Astrocyte (in vitro differentiated cells and primary cell): ENCODE measurements around the gene HMSD. TPM values are rescaled to one million over a fixed set of nuclear protein-coding genes. Genes with fewer than 3 reads are reported as not detected.
A peak's percentile ranks its signal among the peaks of the same experiment; 100 is the strongest.

Experiments used
- DNase-seq: peaks from one replicate; pipeline ENCODE4 v3.0.0-alpha.2; 2010; ENCODE audit warnings: low read depth
- FAIRE-seq: peaks from 2 replicates; lab custom pipeline; 2011; peaks lifted over from hg19 to GRCh38; lab: Jason Lieb, UNC
- H2AFZ ChIP-seq: 2 replicates; pipeline ENCODE4 v1.6.0; 2012; ENCODE audit warnings: low read depth, low read length, inconsistent platforms
- H3K27ac ChIP-seq: 2 replicates; pipeline ENCODE4 v1.5.1; 2011; ENCODE audit warnings: low read depth, low read length, inconsistent platforms
- H3K27me3 ChIP-seq: 2 replicates; pipeline ENCODE4 v1.6.0; 2011; ENCODE audit warnings: low read length, inconsistent platforms; ENCODE audit not compliant: insufficient read depth
- H3K36me3 ChIP-seq: 2 replicates; pipeline ENCODE4 v1.5.1; 2011; ENCODE audit warnings: low read length, inconsistent platforms; ENCODE audit not compliant: insufficient read depth
- H3K4me1 ChIP-seq: 2 replicates; pipeline ENCODE4 v1.5.1; 2011; ENCODE audit warnings: low read length, inconsistent platforms; ENCODE audit not compliant: insufficient read depth
- H3K4me2 ChIP-seq: 2 replicates; pipeline ENCODE4 v1.6.0; 2012; ENCODE audit warnings: low read length, inconsistent platforms
- H3K4me3 ChIP-seq: 2 replicates; pipeline ENCODE4 v1.5.1; 2011; ENCODE audit warnings: low read depth, mild to moderate bottlenecking, low read length, inconsistent platforms; ENCODE audit not compliant: insufficient read depth
- H3K79me2 ChIP-seq: 2 replicates; pipeline ENCODE4 v1.6.0; 2012; ENCODE audit warnings: mild to moderate bottlenecking, low read length, inconsistent platforms; ENCODE audit not compliant: insufficient read depth
- H3K9ac ChIP-seq: 2 replicates; pipeline ENCODE4 v1.6.0; 2012; ENCODE audit warnings: mild to moderate bottlenecking, low read length, inconsistent platforms
- H3K9me3 ChIP-seq: 2 replicates; pipeline ENCODE4 v1.5.1; 2012; ENCODE audit warnings: low read depth, mild to moderate bottlenecking, low read length, inconsistent platforms; ENCODE audit not compliant: insufficient read depth
- H4K20me1 ChIP-seq: 2 replicates; pipeline ENCODE4 v1.6.0; 2012; ENCODE audit warnings: low read length, inconsistent platforms; ENCODE audit not compliant: insufficient read depth
- H3K27ac Mint-ChIP-seq: one replicate; pipeline ENCODE4 v1.8.0; 2021; ENCODE audit warnings: mild to moderate bottlenecking, mixed read lengths; ENCODE audit not compliant: unreplicated experiment
- H3K27me3 Mint-ChIP-seq: one replicate; pipeline ENCODE4 v1.8.0; 2021; ENCODE audit warnings: low read depth, mixed read lengths; ENCODE audit not compliant: unreplicated experiment
- H3K36me3 Mint-ChIP-seq: one replicate; pipeline ENCODE4 v1.8.0; 2021; ENCODE audit warnings: low read depth, mixed read lengths; ENCODE audit not compliant: unreplicated experiment
- H3K4me1 Mint-ChIP-seq: one replicate; pipeline ENCODE4 v1.8.0; 2021; ENCODE audit warnings: low read depth, mixed read lengths; ENCODE audit not compliant: unreplicated experiment
- H3K4me3 Mint-ChIP-seq: one replicate; pipeline ENCODE4 v1.8.0; 2021; ENCODE audit warnings: mild to moderate bottlenecking, moderate library complexity, mixed read lengths; ENCODE audit not compliant: unreplicated experiment
- H3K9me3 Mint-ChIP-seq: one replicate; pipeline ENCODE4 v1.8.0; 2021; ENCODE audit warnings: mild to moderate bottlenecking, mixed read lengths; ENCODE audit not compliant: unreplicated experiment
- CTCF ChIP-seq: IDR thresholded peaks from 2 replicates; pipeline ENCODE4 v1.5.1; 2011; ENCODE audit warnings: low read depth, mild to moderate bottlenecking, inconsistent platforms, low read length, moderate library complexity; ENCODE audit not compliant: insufficient read depth
- EZH2 ChIP-seq: IDR thresholded peaks from 2 replicates; pipeline ENCODE4 v1.6.1; 2012; ENCODE audit warnings: mild to moderate bottlenecking, low read length, inconsistent platforms; ENCODE audit not compliant: insufficient read depth
- total RNA-seq: library from RNA; stranded (reverse); gene quantifications from 2 replicates; pipeline ENCODE4 v1.2.1, GENCODE V29; 2021

HMSD gene
- total RNA-seq, 1 donor from 2014 or later = 1.0 TPM

- H3K4me2 ChIP-seq = no peak overlapping the region
- Mint-ChIP-seq H3K9me3 (no peaks in the 10 kb centered on the region), H3K27ac (no peak overlapping the region), H3K36me3 (no peaks in the 10 kb centered on the region), H3K4me3 (no peak overlapping the region), H3K27me3 (no peaks in the 10 kb centered on the region), H3K4me1 (peaks cover 3% of the 10 kb centered on the region)
- TF ChIP-seq CTCF (peak; percentile 34), EZH2 (no peak)
- H3K4me3 ChIP-seq = no peak overlapping the region
- FAIRE-seq = no peak
- peaks cover 13% of the 10 kb centered on the region for H3K4me1 ChIP-seq
- peaks cover 6% of the 10 kb centered on the region for H4K20me1 ChIP-seq
- peaks cover 38% of the 10 kb centered on the region for H3K79me2 ChIP-seq
- H3K36me3 ChIP-seq = no peaks in the 10 kb centered on the region
- H3K9ac ChIP-seq = no peak overlapping the region
- no peaks in the 10 kb centered on the region for H3K9me3 ChIP-seq
- H2AFZ ChIP-seq = no peak overlapping the region
- no peak overlapping the region for H3K27ac ChIP-seq
- H3K27me3 ChIP-seq = no peaks in the 10 kb centered on the region
- no peak for DNase-seq
These were observed 25.9 kb downstream of the HMSD start for GRCh38 chr18:63974991-63975390.

- TF ChIP-seq CTCF = no peak
- TF ChIP-seq EZH2 = no peak
- H3K27ac ChIP-seq = no peak overlapping the region
- DNase-seq (no peak), FAIRE-seq (no peak)
- no peak overlapping the region for H3K27ac Mint-ChIP-seq
- no peaks in the 10 kb centered on the region for H3K9me3 Mint-ChIP-seq
- no peak overlapping the region for H3K4me3 ChIP-seq
- H3K36me3 ChIP-seq = peaks cover 3% of the 10 kb centered on the region
- H3K4me1 Mint-ChIP-seq = peaks cover 6% of the 10 kb centered on the region
- no peak overlapping the region for H3K4me3 Mint-ChIP-seq
- no peak overlapping the region for H3K9ac ChIP-seq
- no peaks in the 10 kb centered on the region for H3K27me3 ChIP-seq
- H4K20me1 ChIP-seq = peaks cover 6% of the 10 kb centered on the region
- no peaks in the 10 kb centered on the region for H3K9me3 ChIP-seq
- H3K4me2 ChIP-seq = no peak overlapping the region
- H2AFZ ChIP-seq = no peak overlapping the region
- no peaks in the 10 kb centered on the region for H3K36me3 Mint-ChIP-seq
- no peaks in the 10 kb centered on the region for H3K27me3 Mint-ChIP-seq
- peaks cover 13% of the 10 kb centered on the region for H3K4me1 ChIP-seq
- H3K79me2 ChIP-seq = peaks cover 40% of the 10 kb centered on the region
These were observed 26.5 kb downstream of the HMSD start for GRCh38 chr18:63975628-63976027.

- DNase-seq = no peak
- Histone ChIP-seq H3K27me3 (no peaks in the 10 kb centered on the region), H4K20me1 (peaks cover 6% of the 10 kb centered on the region), H3K36me3 (peaks cover 12% of the 10 kb centered on the region), H3K9ac (no peak overlapping the region), H2AFZ (no peak overlapping the region), H3K4me3 (no peak overlapping the region), H3K79me2 (peaks cover 39% of the 10 kb centered on the region), H3K9me3 (no peaks in the 10 kb centered on the region), H3K27ac (no peak overlapping the region), H3K4me2 (no peak overlapping the region), H3K4me1 (peaks cover 5% of the 10 kb centered on the region)
- Mint-ChIP-seq H3K4me3 (no peak overlapping the region), H3K9me3 (no peaks in the 10 kb centered on the region), H3K36me3 (peaks cover 4% of the 10 kb centered on the region), H3K4me1 (peaks cover 4% of the 10 kb centered on the region), H3K27me3 (no peaks in the 10 kb centered on the region), H3K27ac (no peak overlapping the region)
- FAIRE-seq = no peak
- TF ChIP-seq CTCF = no peak
- TF ChIP-seq EZH2 = no peak
These were observed 27.9 kb downstream of the HMSD start for GRCh38 chr18:63977040-63977439.
